ENCODE data around the gene GP5.

The GP5 gene

DNA sequence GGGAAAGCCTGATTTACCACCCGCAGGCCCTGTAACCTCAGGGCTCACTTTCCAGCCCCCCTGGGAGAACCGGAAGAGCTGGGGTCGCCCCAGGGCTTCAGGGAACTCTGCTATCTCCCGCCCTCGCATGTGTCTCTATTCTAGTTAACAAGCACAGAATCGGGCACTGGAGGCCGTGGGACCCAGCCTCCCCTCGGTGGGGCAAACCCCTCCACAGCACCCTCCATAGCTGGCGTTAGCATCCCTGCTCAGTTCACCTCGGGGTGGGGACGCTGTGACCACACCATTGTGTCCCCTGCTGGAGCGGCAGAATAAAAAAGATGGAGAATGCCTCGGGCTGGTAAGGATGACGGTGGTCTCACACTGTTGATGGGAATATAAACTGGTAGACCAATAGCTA lies 26.0 kb downstream of the GP5 start:
- TF ChIP-seq, protein P1, sequence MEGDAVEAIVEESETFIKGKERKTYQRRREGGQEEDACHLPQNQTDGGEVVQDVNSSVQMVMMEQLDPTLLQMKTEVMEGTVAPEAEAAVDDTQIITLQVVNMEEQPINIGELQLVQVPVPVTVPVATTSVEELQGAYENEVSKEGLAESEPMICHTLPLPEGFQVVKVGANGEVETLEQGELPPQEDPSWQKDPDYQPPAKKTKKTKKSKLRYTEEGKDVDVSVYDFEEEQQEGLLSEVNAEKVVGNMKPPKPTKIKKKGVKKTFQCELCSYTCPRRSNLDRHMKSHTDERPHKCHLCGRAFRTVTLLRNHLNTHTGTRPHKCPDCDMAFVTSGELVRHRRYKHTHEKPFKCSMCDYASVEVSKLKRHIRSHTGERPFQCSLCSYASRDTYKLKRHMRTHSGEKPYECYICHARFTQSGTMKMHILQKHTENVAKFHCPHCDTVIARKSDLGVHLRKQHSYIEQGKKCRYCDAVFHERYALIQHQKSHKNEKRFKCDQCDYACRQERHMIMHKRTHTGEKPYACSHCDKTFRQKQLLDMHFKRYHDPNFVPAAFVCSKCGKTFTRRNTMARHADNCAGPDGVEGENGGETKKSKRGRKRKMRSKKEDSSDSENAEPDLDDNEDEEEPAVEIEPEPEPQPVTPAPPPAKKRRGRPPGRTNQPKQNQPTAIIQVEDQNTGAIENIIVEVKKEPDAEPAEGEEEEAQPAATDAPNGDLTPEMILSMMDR (IDR thresholded peaks at IDR 0.05; ENCODE audit: borderline replicate concordance, control extremely low read depth, extremely low read depth, insufficient read depth, missing control alignments), result no peak
- in situ Hi-C loops (cut with MboI; ENCODE audit: low sequenced_read_pairs, unreplicated experiment), result no loop called here
- DNase-seq (ENCODE audit: low spot score), result no peak

- DNase-seq (ENCODE audit: low spot score), result no peak
- in situ Hi-C loops (cut with MboI; ENCODE audit: low sequenced_read_pairs, unreplicated experiment), result no loop called here
- TF ChIP-seq, protein P1 (IDR thresholded peaks at IDR 0.05; ENCODE audit: borderline replicate concordance, control extremely low read depth, extremely low read depth, insufficient read depth, missing control alignments), result no peak
These were observed 28.3 kb downstream of the GP5 start for GRCh38 chr3:194370753-194371152.

GRCh38 chr3:194369522-194370279 lies 29.4 kb downstream of the GP5 start, which contains the start of gene LRRC15:
TSS of gene LRRC15 (minus strand) at chr3:194369743. CDS start at chr3:194361043, 8,700 bp downstream.
- TF ChIP-seq, protein P1 (IDR thresholded peaks at IDR 0.05; ENCODE audit: borderline replicate concordance, control extremely low read depth, extremely low read depth, insufficient read depth, missing control alignments), result no peak
- in situ Hi-C loops (cut with MboI; ENCODE audit: low sequenced_read_pairs, unreplicated experiment), result no loop called here
- DNase-seq (ENCODE audit: low spot score), result no peak

DNA sequence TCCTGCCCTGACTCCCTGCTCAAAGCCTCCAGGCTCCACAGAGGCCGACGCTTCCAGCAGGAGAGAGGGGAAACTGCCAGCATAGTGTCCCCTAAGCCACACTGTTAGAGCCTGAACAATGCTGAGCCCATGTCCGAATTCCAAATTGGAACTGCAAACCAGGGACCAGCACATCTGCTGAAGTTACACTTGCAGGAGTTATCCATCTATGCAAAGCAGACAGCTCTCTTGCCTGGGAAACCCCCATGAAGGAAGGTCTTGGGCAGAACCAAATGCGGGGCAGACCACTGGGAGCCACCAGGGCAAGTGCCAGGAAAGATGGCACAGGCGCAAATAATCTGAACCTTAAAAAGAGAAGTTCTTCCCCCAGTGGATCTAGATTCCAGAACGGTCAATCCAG lies 30.1 kb downstream of the GP5 start:
- no peak for DNase-seq (ENCODE audit: low spot score)
- in situ Hi-C loops (cut with MboI; ENCODE audit: low sequenced_read_pairs, unreplicated experiment), result no loop called here
- TF ChIP-seq, protein P1 (IDR thresholded peaks at IDR 0.05; ENCODE audit: borderline replicate concordance, control extremely low read depth, extremely low read depth, insufficient read depth, missing control alignments), result no peak

- in situ Hi-C loops (cut with MboI; ENCODE audit: low sequenced_read_pairs, unreplicated experiment), result no loop called here
- no peak for DNase-seq (ENCODE audit: low spot score)
- TF ChIP-seq, protein P1 (IDR thresholded peaks at IDR 0.05; ENCODE audit: borderline replicate concordance, control extremely low read depth, extremely low read depth, insufficient read depth, missing control alignments), result no peak
These were observed 30.8 kb downstream of the GP5 start for GRCh38 chr3:194367992-194368841.

DNA sequence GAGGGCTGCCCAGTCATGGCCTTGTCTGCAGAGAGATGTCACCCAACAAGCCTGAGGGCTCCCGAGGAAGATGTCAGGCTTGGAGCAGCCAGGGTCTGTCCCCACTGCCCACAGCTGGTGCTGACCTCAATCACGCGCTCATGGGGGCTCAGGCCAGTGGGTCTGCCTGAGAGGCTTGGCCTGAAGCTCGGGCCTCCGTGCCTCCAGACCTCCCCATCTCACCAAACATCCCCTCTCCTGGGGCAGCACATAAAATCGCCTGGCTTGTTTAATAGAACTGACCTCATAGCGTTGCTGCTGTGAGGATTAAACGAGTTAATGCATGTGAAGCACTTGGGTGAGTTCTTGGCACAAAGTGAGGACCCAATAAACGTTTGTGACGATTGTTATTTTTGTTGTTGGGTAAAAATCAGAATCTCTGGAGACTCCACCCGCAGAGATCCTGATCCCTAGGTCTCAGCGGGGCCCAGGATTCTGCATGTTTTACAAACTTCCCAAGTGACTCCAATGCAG lies 33.0 kb downstream of the GP5 start:
- in situ Hi-C loops (cut with MboI; ENCODE audit: low sequenced_read_pairs, unreplicated experiment), result no loop called here
- no peak for DNase-seq (ENCODE audit: low spot score)
- TF ChIP-seq, protein P1 (IDR thresholded peaks at IDR 0.05; ENCODE audit: borderline replicate concordance, control extremely low read depth, extremely low read depth, insufficient read depth, missing control alignments), result no peak

All from GM13976 (cell line).